ENCODE measurements around the gene PPHLN1.

GRCh38 chr12:42332301-42333285, 6.6 kb downstream of the PPHLN1 start:
- peak; percentile 79 for TF ChIP-seq CTCF (IDR thresholded peaks at IDR 0.05)
- no peak for TF ChIP-seq EZH2 (IDR thresholded peaks at IDR 0.05; ENCODE audit: borderline replicate concordance, insufficient read depth, low read depth, low read length, poor library complexity, severe bottlenecking)

All from B cell (primary cell).